ENCODE measurements around the gene KDM2B. TPM values are rescaled to one million over a fixed set of nuclear protein-coding genes. Genes with fewer than 3 reads are reported as not detected.

KDM2B gene
- polyA plus RNA-seq, 3 donors = 9.7 to 68.1 (median 9.7) TPM

GRCh38 chr12:121432740-121433480, 147.9 kb downstream of the KDM2B start:
- Histone ChIP-seq H3K79me2 (ENCODE audit: insufficient read depth, low read length) (peaks cover 21% of the 10 kb centered on the region), H3K27ac (ENCODE audit: low read depth in 1 of 2, low read length in 2 of 2) (no peak overlapping the region), H3K4me3 (replicated peaks in 1 of 3; ENCODE audit: low read depth in 2 of 3, low read length in 3 of 3) (no peak overlapping the region), H3K27me3 (ENCODE audit: control insufficient read depth in 2 of 2, insufficient read depth in 2 of 2, low read length in 2 of 2) (no peaks in the 10 kb centered on the region), H3K36me3 (replicated peaks in 1 of 2; ENCODE audit: control insufficient read depth in 1 of 2, insufficient read depth in 2 of 2, low read length in 2 of 2) (peaks cover 60 to 81% of the 10 kb centered on the region in 2 donors), H4K20me1 (ENCODE audit: insufficient read depth, low read length) (peaks cover 34% of the 10 kb centered on the region), H3K4me1 (ENCODE audit: control insufficient read depth in 1 of 2, insufficient read depth in 2 of 2, low read length in 2 of 2) (peaks cover 10 to 11% of the 10 kb centered on the region in 2 donors), H3K9me3 (replicated peaks in 1 of 2; ENCODE audit: control insufficient read depth in 1 of 2, insufficient read depth in 1 of 2, low read length in 2 of 2) (no peaks in the 10 kb centered on the region), H3K4me2 (replicated peaks; ENCODE audit: extremely low read depth, low read length, poor library complexity, severe bottlenecking) (no peak overlapping the region), H2AFZ (ENCODE audit: insufficient read depth, low read depth, low read length, poor library complexity, severe bottlenecking) (no peak overlapping the region), H3K9ac (ENCODE audit: insufficient read depth, low read length, poor library complexity, severe bottlenecking) (no peak overlapping the region)
- peak overlapping the region in 4 of 7 donors; percentile 13 to 74 (median 60) for H3K27ac Mint-ChIP-seq
- H3K36me3 Mint-ChIP-seq = peaks cover 82 to 98% of the 10 kb centered on the region in 2 donors
- no peak overlapping the region for H3K4me3 Mint-ChIP-seq
- intact Hi-C loops (cut with micrococcal nuclease) = no loop called here
- peaks cover 0 to 2% (median 0%) of the 10 kb centered on the region in 3 donors for H3K27me3 Mint-ChIP-seq (ENCODE audit: low read depth in 3 of 3)
- TF ChIP-seq CTCF (IDR thresholded peaks at IDR 0.05) = no peak
- H3K4me1 Mint-ChIP-seq = peaks cover 23% of the 10 kb centered on the region
- 20% methylated on average over 9 of the region's 11 CpGs for WGBS (ENCODE audit: insufficient coverage)
- peaks cover 0 to 3% (median 0%) of the 10 kb centered on the region in 7 donors for H3K9me3 Mint-ChIP-seq
- DNase-seq = no peak

GRCh38 chr12:121430833-121431415, 149.9 kb downstream of the KDM2B start:
- WGBS (ENCODE audit: insufficient coverage) = 90% methylated on average over 3 of the region's 6 CpGs
- TF ChIP-seq CTCF (IDR thresholded peaks at IDR 0.05) = no peak
- peaks cover 77 to 87% of the 10 kb centered on the region in 2 donors for H3K36me3 Mint-ChIP-seq
- Histone ChIP-seq H3K4me1 (ENCODE audit: control insufficient read depth in 1 of 2, insufficient read depth in 2 of 2, low read length in 2 of 2) (peaks cover 23 to 25% of the 10 kb centered on the region in 2 donors), H3K36me3 (replicated peaks in 1 of 2; ENCODE audit: control insufficient read depth in 1 of 2, insufficient read depth in 2 of 2, low read length in 2 of 2) (peaks cover 62 to 85% of the 10 kb centered on the region in 2 donors), H4K20me1 (ENCODE audit: insufficient read depth, low read length) (peaks cover 38% of the 10 kb centered on the region), H3K4me3 (replicated peaks in 1 of 3; ENCODE audit: low read depth in 2 of 3, low read length in 3 of 3) (no peak overlapping the region), H3K4me2 (replicated peaks; ENCODE audit: extremely low read depth, low read length, poor library complexity, severe bottlenecking) (no peak overlapping the region), H3K27ac (ENCODE audit: low read depth in 1 of 2, low read length in 2 of 2) (no peak overlapping the region), H3K27me3 (ENCODE audit: control insufficient read depth in 2 of 2, insufficient read depth in 2 of 2, low read length in 2 of 2) (no peaks in the 10 kb centered on the region), H3K79me2 (ENCODE audit: insufficient read depth, low read length) (peaks cover 38% of the 10 kb centered on the region), H3K9ac (ENCODE audit: insufficient read depth, low read length, poor library complexity, severe bottlenecking) (no peak overlapping the region), H3K9me3 (replicated peaks in 1 of 2; ENCODE audit: control insufficient read depth in 1 of 2, insufficient read depth in 1 of 2, low read length in 2 of 2) (no peaks in the 10 kb centered on the region), H2AFZ (ENCODE audit: insufficient read depth, low read depth, low read length, poor library complexity, severe bottlenecking) (no peak overlapping the region)
- H3K9me3 Mint-ChIP-seq = no peaks in the 10 kb centered on the region
- H3K4me3 Mint-ChIP-seq = no peak overlapping the region
- H3K4me1 Mint-ChIP-seq = peaks cover 32% of the 10 kb centered on the region
- intact Hi-C loops (cut with micrococcal nuclease) = no loop called here
- peak overlapping the region in 2 of 7 donors; percentile 18 to 25 for H3K27ac Mint-ChIP-seq
- H3K27me3 Mint-ChIP-seq (ENCODE audit: low read depth in 3 of 3) = peaks cover 0 to 2% (median 0%) of the 10 kb centered on the region in 3 donors
- no peak for DNase-seq

All from CD14-positive monocyte (primary cell).